Left lung (tissue), 10 donors: ENCODE results near the gene ECI1. TPM values are rescaled to one million over a fixed set of nuclear protein-coding genes. Genes with fewer than 3 reads are reported as not detected.

Experiments
- ATAC-seq: fragments of 200-7000 bp; cut with Tn5 transposase; one replicate; pipeline ENCODE4 v1.9.1; 2020; ENCODE audit warnings: moderate library complexity
- DNase-seq, 4 donors: peaks; one replicate each; pipeline ENCODE4 v3.0.0-alpha.2; 2013 to 2020
- H3K27ac ChIP-seq, 2 donors: fragments of 200-600 bp; sonication (generic) in 1 of 2; one replicate each; pipeline versions ENCODE4 v1.5.0 to v1.8.0; 2020 to 2021
- H3K27me3 ChIP-seq, 2 donors: fragments of 200-600 bp; sonication (generic) in 1 of 2; one replicate each; pipeline versions ENCODE4 v1.5.0 to v1.8.0; 2020 to 2021
- H3K36me3 ChIP-seq, 2 donors: fragments of 200-600 bp; sonication (generic) in 1 of 2; one replicate each; pipeline versions ENCODE4 v1.5.0 to v1.8.0; 2020 to 2021
- H3K4me1 ChIP-seq, 2 donors: fragments of 200-600 bp; one replicate each; pipeline ENCODE4 v1.8.0; 2021
- H3K4me3 ChIP-seq, 2 donors: fragments of 200-600 bp; sonication (generic) in 1 of 2; one replicate each; pipeline versions ENCODE4 v1.5.0 to v1.8.0; 2020 to 2021; ENCODE audit warnings: mild to moderate bottlenecking in 1 of 2
- H3K9me3 ChIP-seq, 2 donors: fragments of 200-600 bp; sonication (generic) in 1 of 2; one replicate each; pipeline versions ENCODE4 v1.5.0 to v1.8.0; 2020 to 2021
- CTCF ChIP-seq, 2 donors: fragments of 200-600 bp; sonication (generic) in 1 of 2; IDR thresholded peaks; one replicate each; pipeline versions ENCODE4 v1.5.0 to v1.8.0; 2021; ENCODE audit warnings: antibody characterized with exemption in 2 of 2
- intact Hi-C, 2 donors: fragments of 100-400 bp; cut with DNase I; formaldehyde crosslinking; loops; one replicate each; pipeline versions ENCODE4 v1.11.2 to v1.14.2; 2022
- polyA plus RNA-seq, 6 donors: library from polyadenylated mRNA; unstranded; fragments of 120-200 nt; gene quantifications; one replicate each; pipeline ENCODE4 v1.2.1, GENCODE V29; 2013; ENCODE audit not compliant: insufficient read length in 6 of 6
- total RNA-seq, 2 donors: library from RNA; stranded (reverse); fragmentation: NEBNext Ultra II Directional; extraction: Animal tissue kit (Norgen Biotek cat#: 25700); gene quantifications; one replicate each; pipeline ENCODE4 v1.2.1, GENCODE V29; 2021
- donor health status: DM: no; HTN: yes; CAD: no.
- donor health status: DM: no; HTN: no; CAD: no.

Gene ECI1
- total and polyA plus RNA-seq, 8 donors, result 41.8 to 63.5 (median 51.2) TPM

- Histone ChIP-seq H3K36me3 (peaks cover 0 to 85% of the 10 kb centered on the region in 2 donors), H3K4me1 (no peaks in the 10 kb centered on the region), H3K4me3 (no peak overlapping the region), H3K9me3 (no peaks in the 10 kb centered on the region), H3K27ac (no peak overlapping the region), H3K27me3 (no peaks in the 10 kb centered on the region)
- intact Hi-C loops, result no loop called here
- ATAC-seq, result no peak
- TF ChIP-seq CTCF (IDR thresholded peaks at IDR 0.05), result no peak
- peak in 1 of 4 donors; percentile 78 for DNase-seq
Observed at GRCh38 chr16:2289282-2289681, 37.9 kb upstream of the ECI1 start.

- Histone ChIP-seq H3K4me1 (no peaks in the 10 kb centered on the region), H3K9me3 (no peaks in the 10 kb centered on the region), H3K4me3 (no peak overlapping the region), H3K36me3 (peaks cover 0 to 88% of the 10 kb centered on the region in 2 donors), H3K27ac (no peak overlapping the region), H3K27me3 (no peaks in the 10 kb centered on the region)
- DNase-seq (no peak), ATAC-seq (no peak)
- intact Hi-C loops, result no loop called here
- no peak for TF ChIP-seq CTCF (IDR thresholded peaks at IDR 0.05)
Observed at GRCh38 chr16:2288726-2289125, 37.3 kb upstream of the ECI1 start.

DNA sequence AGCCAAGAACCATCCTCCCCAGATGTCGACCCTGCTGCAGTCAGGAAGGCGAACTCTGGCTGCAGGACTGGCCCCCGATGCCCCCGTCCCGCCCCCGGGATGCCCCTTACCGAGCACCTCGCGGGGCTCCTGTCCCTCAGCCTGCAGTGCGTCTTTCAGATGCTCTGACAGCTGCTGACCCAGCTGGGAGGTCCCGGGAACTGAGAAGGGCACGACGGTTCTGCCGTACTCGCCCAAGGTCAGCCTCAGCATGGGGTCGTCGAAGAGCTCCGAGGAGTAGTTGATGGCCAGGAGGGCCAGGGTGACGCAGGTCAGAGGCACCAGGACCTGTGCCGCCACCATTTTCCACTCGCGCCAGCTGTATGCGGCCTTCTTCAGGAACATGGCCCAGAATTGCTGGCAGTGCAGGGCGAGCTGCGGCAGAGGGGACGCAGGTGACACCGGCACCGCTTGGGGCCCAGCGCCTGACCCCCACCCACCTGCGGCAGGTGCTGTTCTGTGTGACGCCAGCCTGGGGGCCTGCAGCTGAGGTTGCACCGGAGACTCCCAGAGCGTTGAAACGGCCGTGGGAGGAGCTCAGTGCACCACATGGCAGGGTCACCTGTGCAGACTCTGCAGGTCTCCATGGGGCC is 36.6 kb upstream of the ECI1 start:
- no peaks in the 10 kb centered on the region for H3K9me3 ChIP-seq
- no peak overlapping the region for H3K4me3 ChIP-seq
- H3K27ac ChIP-seq, result no peak overlapping the region
- no peak for ATAC-seq
- H3K27me3 ChIP-seq, result no peaks in the 10 kb centered on the region
- peaks cover 0 to 94% of the 10 kb centered on the region in 2 donors for H3K36me3 ChIP-seq
- intact Hi-C loops, result no loop called here
- H3K4me1 ChIP-seq, result no peaks in the 10 kb centered on the region
- TF ChIP-seq CTCF (IDR thresholded peaks at IDR 0.05), result no peak
- DNase-seq, result peak in 1 of 4 donors; percentile 63

DNA sequence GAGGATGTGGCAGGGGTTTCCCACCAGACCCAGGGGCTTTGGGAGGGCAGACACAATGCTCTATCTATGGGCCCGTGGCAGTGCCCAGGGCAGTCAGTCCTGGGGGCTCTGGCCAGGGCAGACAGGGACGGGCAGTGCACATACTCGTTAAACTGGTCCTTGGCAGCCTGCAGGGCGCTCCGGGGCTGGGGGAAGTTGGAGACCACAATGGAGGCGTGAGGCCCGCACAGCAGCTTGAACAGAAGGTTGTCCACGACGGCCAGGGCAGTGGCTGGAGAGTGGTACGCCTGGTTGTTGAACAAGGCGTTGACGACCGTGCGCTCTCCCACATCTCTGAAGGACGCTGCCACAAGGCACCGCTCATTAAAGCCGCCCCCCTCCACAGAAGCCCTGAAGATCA is 35.2 kb upstream of the ECI1 start:
- DNase-seq (peak in 1 of 4 donors; percentile 65), ATAC-seq (no peak)
- no peak for TF ChIP-seq CTCF (IDR thresholded peaks at IDR 0.05)
- Histone ChIP-seq H3K27me3 (no peaks in the 10 kb centered on the region), H3K36me3 (peaks cover 0 to 93% of the 10 kb centered on the region in 2 donors), H3K4me3 (no peak overlapping the region), H3K4me1 (no peaks in the 10 kb centered on the region), H3K27ac (no peak overlapping the region), H3K9me3 (no peaks in the 10 kb centered on the region)
- intact Hi-C loops, result no loop called here

DNA sequence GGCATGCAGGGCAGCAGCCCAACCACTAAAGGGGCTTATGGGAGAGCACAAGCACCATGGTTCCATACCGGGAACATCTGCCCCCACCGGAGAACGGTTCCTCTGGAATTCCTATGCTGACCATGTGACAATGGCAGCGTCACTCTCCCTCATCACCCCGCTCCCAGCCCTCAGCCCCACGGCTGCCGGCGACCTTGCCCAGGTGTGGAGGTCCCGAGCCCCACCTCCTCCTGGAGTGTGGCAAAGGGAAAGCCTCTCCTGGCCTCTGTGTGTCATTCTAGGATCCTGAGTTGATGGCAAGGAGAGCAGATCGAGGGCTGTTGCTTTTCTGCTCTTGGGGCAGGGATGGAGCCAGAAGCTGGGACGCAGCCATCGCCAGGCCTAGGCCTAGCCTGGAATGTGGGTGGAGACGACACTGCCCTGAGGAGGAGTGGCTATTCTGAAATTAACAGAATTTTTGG is 34.4 kb upstream of the ECI1 start:
- DNase-seq (peak in 1 of 4 donors; percentile 69), ATAC-seq (no peak)
- H3K36me3 ChIP-seq, result peaks cover 0 to 93% of the 10 kb centered on the region in 2 donors
- no peak overlapping the region for H3K27ac ChIP-seq
- H3K4me1 ChIP-seq, result no peaks in the 10 kb centered on the region
- H3K4me3 ChIP-seq, result no peak overlapping the region
- no peak for TF ChIP-seq CTCF (IDR thresholded peaks at IDR 0.05)
- H3K9me3 ChIP-seq, result no peaks in the 10 kb centered on the region
- intact Hi-C loops, result no loop called here
- no peaks in the 10 kb centered on the region for H3K27me3 ChIP-seq
